Thoracic aorta (tissue), 2 donors: ENCODE measurements around the gene TTC9B. TPM values are rescaled to one million over a fixed set of nuclear protein-coding genes. Genes with fewer than 3 reads are reported as not detected.

Experiments used
- ATAC-seq: fragments of 150-250 bp; one replicate; pipeline ENCODE4 v1.8.0; 2017; ENCODE audit warnings: low read depth; ENCODE audit not compliant: insufficient number of reproducible peaks, low FRiP score
- DNase-seq: peaks from one replicate; pipeline ENCODE4 v3.0.0-alpha.2; 2020; ENCODE audit warnings: low spot score
- H3K27ac ChIP-seq, 2 donors: fragments of 200-600 bp; sonication (generic); 1 replicate in 1 of 2; 2 replicates in 1 of 2; pipeline ENCODE4 v1.5.1; 2016; ENCODE audit warnings: mild to moderate bottlenecking in 2 of 2, moderate library complexity in 2 of 2
- H3K27me3 ChIP-seq: fragments of 200-600 bp; sonication (generic); replicated peaks from 2 replicates; pipeline ENCODE4 v1.6.0; 2016; ENCODE audit warnings: mild to moderate bottlenecking; ENCODE audit not compliant: insufficient read depth
- H3K36me3 ChIP-seq: fragments of 200-600 bp; sonication (generic); one replicate; pipeline ENCODE4 v1.5.1; 2016
- H3K4me1 ChIP-seq, 2 donors: fragments of 200-600 bp; sonication (generic); 1 replicate in 1 of 2; 2 replicates in 1 of 2; pipeline versions ENCODE4 v1.5.1 to v1.6.0; 2016; ENCODE audit warnings: low read depth in 2 of 2, mild to moderate bottlenecking in 1 of 2; ENCODE audit not compliant: control insufficient read depth in 1 of 2
- H3K4me3 ChIP-seq: fragments of 200-600 bp; sonication (generic); 2 replicates; pipeline ENCODE4 v1.5.1; 2016; ENCODE audit warnings: mild to moderate bottlenecking
- H3K9me3 ChIP-seq: fragments of 200-600 bp; sonication (generic); 2 replicates; pipeline ENCODE4 v1.5.1; 2016
- CTCF ChIP-seq: fragments of 200-600 bp; sonication (generic); IDR thresholded peaks from one replicate; pipeline ENCODE4 v1.5.1; 2019; ENCODE audit warnings: antibody characterized with exemption
- total RNA-seq, 2 donors: library from RNA; depleted of rRNA; stranded (reverse); fragments of >200 nt; gene quantifications; one replicate each; pipeline versions ENCODE4 v1.1.0 to v1.2.3, GENCODE V29; 2016

The TTC9B gene
- total RNA-seq, result not detected

DNA sequence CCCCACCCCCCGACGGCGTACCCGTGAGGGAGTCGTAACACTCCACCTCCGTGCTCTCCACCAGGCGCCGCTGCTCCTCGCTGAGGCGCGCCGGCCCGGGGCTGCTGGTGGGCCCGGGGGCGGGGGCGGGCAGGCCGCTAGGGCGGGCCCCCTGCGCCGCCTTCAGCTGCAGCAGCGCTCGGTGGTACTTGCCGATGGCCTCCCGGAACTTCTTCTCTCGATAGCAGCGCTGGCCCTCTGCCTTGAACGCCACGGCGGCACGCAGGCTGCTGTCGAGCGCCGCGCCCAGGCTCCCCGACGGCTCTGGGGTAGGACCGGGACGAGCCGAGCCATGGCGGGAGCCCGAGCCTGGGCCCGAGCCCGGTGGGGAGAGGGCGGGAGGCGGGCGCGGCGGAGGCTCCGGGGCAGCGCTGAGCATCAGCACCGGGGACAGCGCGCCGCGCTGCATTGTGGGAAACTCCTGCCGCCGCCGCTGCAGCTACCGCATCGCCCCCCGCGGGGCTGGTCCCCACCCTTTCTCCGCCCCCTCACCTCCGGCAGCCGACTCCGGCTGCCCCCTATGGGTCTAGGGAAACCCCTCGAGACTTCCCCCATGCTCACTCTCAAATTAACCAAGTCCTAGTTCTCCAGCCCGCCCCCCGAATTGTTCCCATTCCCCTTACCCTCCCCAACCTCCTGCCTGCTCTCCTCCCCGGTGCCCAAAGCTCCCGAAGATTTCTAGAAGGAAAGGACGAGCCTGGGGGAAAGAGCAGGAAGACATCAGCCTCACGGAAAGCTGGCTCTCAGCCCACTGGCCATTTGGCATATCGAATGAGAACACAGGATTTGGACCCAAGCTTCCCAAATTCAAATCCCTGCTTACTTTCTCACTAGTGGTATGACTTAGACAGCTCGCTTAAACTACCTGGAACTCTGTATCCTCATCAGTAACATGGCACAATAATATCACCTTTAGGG is at the start of gene TTC9B:
TTC9B (minus strand) TSS at position 451 of the 957 bp plus-strand sequence; CDS start at position 448, 3 bp downstream.
- peaks cover 4% of the 10 kb centered on the region for H3K27me3 ChIP-seq
- DNase-seq (no peak), ATAC-seq (no peak)

DNA sequence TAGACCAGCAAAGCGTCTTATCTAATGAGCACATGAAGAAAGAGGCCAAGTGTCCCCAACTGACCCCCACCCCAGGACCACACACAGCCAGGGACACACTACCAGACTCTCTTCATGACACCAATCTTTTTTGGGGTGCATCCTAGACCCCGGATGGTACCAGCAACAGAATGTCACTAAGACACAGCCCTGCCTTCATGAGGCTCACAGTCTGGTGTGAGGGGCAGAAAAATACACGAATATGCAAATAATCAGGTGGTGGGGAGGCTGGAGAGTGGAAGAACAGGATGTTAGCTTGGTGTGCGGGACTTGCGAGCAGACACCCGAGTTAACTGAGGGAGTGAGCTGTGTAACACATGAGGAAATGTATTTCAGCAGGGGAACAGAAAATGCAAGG is 49.4 kb upstream of the TTC9B start:
- no peaks in the 10 kb centered on the region for H3K27me3 ChIP-seq
- H3K9me3 ChIP-seq, result no peaks in the 10 kb centered on the region
- peaks cover 6 to 15% of the 10 kb centered on the region in 2 donors for H3K4me1 ChIP-seq
- no peak for TF ChIP-seq CTCF
- peaks cover 13% of the 10 kb centered on the region for H3K36me3 ChIP-seq
- DNase-seq, result no peak
- no peak overlapping the region for H3K27ac ChIP-seq
- no peak for ATAC-seq
- no peak overlapping the region for H3K4me3 ChIP-seq

More for the DNA sequence above, at the start of gene TTC9B:
- no peaks in the 10 kb centered on the region for H3K36me3 ChIP-seq
- H3K9me3 ChIP-seq, result no peaks in the 10 kb centered on the region
- no peak within 1 kb of the TSS for H3K27ac ChIP-seq
- no peak for TF ChIP-seq CTCF
- H3K4me1 ChIP-seq, result no peaks in the 10 kb centered on the region
- H3K4me3 ChIP-seq, result no peak within 1 kb of the TSS

- TF ChIP-seq CTCF, result no peak
- H3K36me3 ChIP-seq, result peaks cover 13% of the 10 kb centered on the region
- DNase-seq (no peak), ATAC-seq (no peak)
- H3K27ac ChIP-seq, result no peak overlapping the region
- H3K27me3 ChIP-seq, result no peaks in the 10 kb centered on the region
- H3K4me1 ChIP-seq, result peaks cover 6 to 15% of the 10 kb centered on the region in 2 donors
- H3K4me3 ChIP-seq, result no peak overlapping the region
- no peaks in the 10 kb centered on the region for H3K9me3 ChIP-seq
Measured at GRCh38 chr19:40266912-40267600, 48.9 kb upstream of the TTC9B start.

GRCh38 chr19:40266119-40266518 is 47.9 kb upstream of the TTC9B start:
- no peak for ATAC-seq
- DNase-seq, result no peak
- peaks cover 13% of the 10 kb centered on the region for H3K36me3 ChIP-seq
- no peak overlapping the region for H3K27ac ChIP-seq
- H3K4me3 ChIP-seq, result no peak overlapping the region
- peaks cover 6 to 15% of the 10 kb centered on the region in 2 donors for H3K4me1 ChIP-seq
- TF ChIP-seq CTCF, result no peak
- H3K9me3 ChIP-seq, result no peaks in the 10 kb centered on the region
- H3K27me3 ChIP-seq, result no peaks in the 10 kb centered on the region

- Histone ChIP-seq H3K27ac (no peak overlapping the region), H3K4me3 (no peak overlapping the region), H3K4me1 (peaks cover 6 to 15% of the 10 kb centered on the region in 2 donors), H3K36me3 (peaks cover 13% of the 10 kb centered on the region), H3K9me3 (no peaks in the 10 kb centered on the region), H3K27me3 (no peaks in the 10 kb centered on the region)
- ATAC-seq (no peak), DNase-seq (no peak)
- TF ChIP-seq CTCF, result no peak
Measured at GRCh38 chr19:40265763-40266099, 47.5 kb upstream of the TTC9B start.
